Stimulated activated memory B cell treated with anti-CD40 and anti-IgM and Interleukin-4, amounts not matched to agents 10 μg/mL and 1 μg/mL and 100 μg/mL, for 72 hours (primary cell): Measurements from ENCODE around the gene RAET1E.
"Not testable (repeated sequence)": the region's sequence is repeated elsewhere in the genome, so short reads cannot be mapped to it uniquely, and the experiment has no call there.

Experiments
- ATAC-seq: fragments of 150-1000 bp; cut with Tn5 transposase; 2 replicates; pipeline ENCODE4 v1.10.0; 2021
- H3K27ac Mint-ChIP-seq: one replicate; pipeline ENCODE4 v1.8.0; 2022; ENCODE audit warnings: mild to moderate bottlenecking, mixed read lengths
- H3K27me3 Mint-ChIP-seq: one replicate; pipeline ENCODE4 v1.8.0; 2022; ENCODE audit warnings: mixed read lengths
- H3K36me3 Mint-ChIP-seq: one replicate; pipeline ENCODE4 v1.8.0; 2022; ENCODE audit warnings: mixed read lengths
- H3K4me1 Mint-ChIP-seq: one replicate; pipeline ENCODE4 v1.8.0; 2022; ENCODE audit warnings: mixed read lengths
- H3K4me3 Mint-ChIP-seq: one replicate; pipeline ENCODE4 v1.8.0; 2022; ENCODE audit warnings: mild to moderate bottlenecking, moderate library complexity, mixed read lengths
- H3K9me3 Mint-ChIP-seq: one replicate; pipeline ENCODE4 v1.8.0; 2022; ENCODE audit warnings: mixed read lengths

Gene RAET1E

GRCh38 chr6:149935246-149935645, 37.3 kb upstream of the RAET1E start:
- Mint-ChIP-seq H3K27me3 (peaks cover 96% of the 10 kb centered on the region), H3K36me3 (no peaks in the 10 kb centered on the region), H3K4me3 (no peak overlapping the region), H3K4me1 (peaks cover 34% of the 10 kb centered on the region), H3K27ac (no peak overlapping the region), H3K9me3 (no peaks in the 10 kb centered on the region)
- ATAC-seq: no peak

- peak; percentile 54 for ATAC-seq
- H3K36me3 Mint-ChIP-seq: no peaks in the 10 kb centered on the region
- no peak overlapping the region for H3K27ac Mint-ChIP-seq
- H3K4me1 Mint-ChIP-seq: peaks cover 26% of the 10 kb centered on the region
- no peaks in the 10 kb centered on the region for H3K9me3 Mint-ChIP-seq
- no peak overlapping the region for H3K4me3 Mint-ChIP-seq
- H3K27me3 Mint-ChIP-seq: peaks cover 96% of the 10 kb centered on the region
These were observed 36.6 kb upstream of the RAET1E start for GRCh38 chr6:149934249-149935156.

- ATAC-seq: no peak
- no peak overlapping the region for H3K27ac Mint-ChIP-seq
- peaks cover 16% of the 10 kb centered on the region for H3K4me1 Mint-ChIP-seq
- H3K4me3 Mint-ChIP-seq: no peak overlapping the region
- H3K27me3 Mint-ChIP-seq: peaks cover 96% of the 10 kb centered on the region
- no peaks in the 10 kb centered on the region for H3K9me3 Mint-ChIP-seq
- no peaks in the 10 kb centered on the region for H3K36me3 Mint-ChIP-seq
These were observed 35.5 kb upstream of the RAET1E start for GRCh38 chr6:149933461-149933860.

GRCh38 chr6:149933036-149933435, 35.1 kb upstream of the RAET1E start:
- H3K4me1 Mint-ChIP-seq: peaks cover 12% of the 10 kb centered on the region
- peaks cover 96% of the 10 kb centered on the region for H3K27me3 Mint-ChIP-seq
- no peak for ATAC-seq
- no peaks in the 10 kb centered on the region for H3K9me3 Mint-ChIP-seq
- H3K27ac Mint-ChIP-seq: no peak overlapping the region
- no peaks in the 10 kb centered on the region for H3K36me3 Mint-ChIP-seq
- no peak overlapping the region for H3K4me3 Mint-ChIP-seq

- no peaks in the 10 kb centered on the region for H3K9me3 Mint-ChIP-seq
- H3K36me3 Mint-ChIP-seq: no peaks in the 10 kb centered on the region
- H3K27ac Mint-ChIP-seq: no peak overlapping the region
- H3K4me1 Mint-ChIP-seq: peaks cover 6% of the 10 kb centered on the region
- H3K4me3 Mint-ChIP-seq: no peak overlapping the region
- peaks cover 94% of the 10 kb centered on the region for H3K27me3 Mint-ChIP-seq
- no peak for ATAC-seq
These were observed 33.6 kb upstream of the RAET1E start for GRCh38 chr6:149931501-149931900.

GRCh38 chr6:149929422-149929821, 31.5 kb upstream of the RAET1E start:
- Mint-ChIP-seq H3K9me3 (no peaks in the 10 kb centered on the region), H3K4me1 (peaks cover 18% of the 10 kb centered on the region), H3K27me3 (peaks cover 94% of the 10 kb centered on the region), H3K27ac (no peak overlapping the region), H3K36me3 (no peaks in the 10 kb centered on the region), H3K4me3 (no peak overlapping the region)
- ATAC-seq: no peak

GRCh38 chr6:149927025-149927424, 29.1 kb upstream of the RAET1E start:
- ATAC-seq, H3K9me3 Mint-ChIP-seq, H3K4me3 Mint-ChIP-seq, H3K36me3 Mint-ChIP-seq, H3K27ac Mint-ChIP-seq: not testable (repeated sequence)
- peaks cover 33% of the 10 kb centered on the region for H3K4me1 Mint-ChIP-seq
- peaks cover 98% of the 10 kb centered on the region for H3K27me3 Mint-ChIP-seq

GRCh38 chr6:149925974-149926777, 28.3 kb upstream of the RAET1E start:
- H3K9me3 Mint-ChIP-seq: no peaks in the 10 kb centered on the region
- no peak overlapping the region for H3K27ac Mint-ChIP-seq
- peak; percentile 82 for ATAC-seq
- H3K36me3 Mint-ChIP-seq: no peaks in the 10 kb centered on the region
- peaks cover 98% of the 10 kb centered on the region for H3K27me3 Mint-ChIP-seq
- H3K4me3 Mint-ChIP-seq: peak overlapping the region; percentile 57
- H3K4me1 Mint-ChIP-seq: peaks cover 35% of the 10 kb centered on the region

GRCh38 chr6:149925253-149925973, 27.5 kb upstream of the RAET1E start:
- H3K9me3 Mint-ChIP-seq: no peaks in the 10 kb centered on the region

GRCh38 chr6:149924933-149925252, 27.0 kb upstream of the RAET1E start:
- Mint-ChIP-seq H3K27me3 (peaks cover 98% of the 10 kb centered on the region), H3K36me3 (no peaks in the 10 kb centered on the region), H3K9me3 (no peaks in the 10 kb centered on the region), H3K27ac (no peak overlapping the region), H3K4me3 (no peak overlapping the region), H3K4me1 (peaks cover 35% of the 10 kb centered on the region)
- ATAC-seq: no peak

More at GRCh38 chr6:149925253-149925973, 27.5 kb upstream of the RAET1E start:
- Mint-ChIP-seq H3K4me3 (peak overlapping the region; percentile 57), H3K27me3 (peaks cover 98% of the 10 kb centered on the region), H3K36me3 (no peaks in the 10 kb centered on the region), H3K27ac (no peak overlapping the region), H3K4me1 (peaks cover 35% of the 10 kb centered on the region)
- ATAC-seq: no peak

- H3K27ac Mint-ChIP-seq: no peak overlapping the region
- H3K27me3 Mint-ChIP-seq: peaks cover 93% of the 10 kb centered on the region
- H3K36me3 Mint-ChIP-seq: no peaks in the 10 kb centered on the region
- no peak overlapping the region for H3K4me3 Mint-ChIP-seq
- H3K9me3 Mint-ChIP-seq: no peaks in the 10 kb centered on the region
- ATAC-seq: no peak
- peaks cover 40% of the 10 kb centered on the region for H3K4me1 Mint-ChIP-seq
These were observed 26.5 kb upstream of the RAET1E start for GRCh38 chr6:149924206-149924932.

- Mint-ChIP-seq H3K36me3 (no peaks in the 10 kb centered on the region), H3K27ac (no peak overlapping the region), H3K27me3 (peaks cover 84% of the 10 kb centered on the region), H3K4me3 (peak overlapping the region; percentile 78), H3K9me3 (no peaks in the 10 kb centered on the region), H3K4me1 (peaks cover 45% of the 10 kb centered on the region)
- ATAC-seq: no peak
These were observed 25.5 kb upstream of the RAET1E start for GRCh38 chr6:149923327-149923986.

- Mint-ChIP-seq H3K36me3 (no peaks in the 10 kb centered on the region), H3K9me3 (no peaks in the 10 kb centered on the region), H3K4me1 (peaks cover 52% of the 10 kb centered on the region), H3K27me3 (peaks cover 77% of the 10 kb centered on the region), H3K4me3 (peak within 1 kb of the TSS; percentile 78), H3K27ac (no peak within 1 kb of the TSS)
- ATAC-seq: peak; percentile 85
These were observed 24.9 kb upstream of the RAET1E start, which contains the start of gene RAET1G for GRCh38 chr6:149922642-149923326. RAET1G (minus strand) TSS chr6:149923121; CDS start chr6:149923010, 111 bp downstream.

GRCh38 chr6:149922091-149922490, 24.2 kb upstream of the RAET1E start:
- H3K36me3 Mint-ChIP-seq, H3K9me3 Mint-ChIP-seq, H3K27ac Mint-ChIP-seq, ATAC-seq: not testable (repeated sequence)
- Mint-ChIP-seq H3K4me1 (peaks cover 55% of the 10 kb centered on the region), H3K27me3 (peaks cover 70% of the 10 kb centered on the region), H3K4me3 (peak overlapping the region; percentile 40)
